CD4-positive, alpha-beta T cell treated with Interleukin-1 beta for 1 hour (primary cell): ENCODE measurements around the gene MEGF11.

Experiments used
- DNase-seq, 2 donors: peaks; one replicate each; pipeline ENCODE4 v3.0.0-alpha.2; 2020 to 2022

The MEGF11 gene

GRCh38 chr15:66110864-66111263 lies 142.7 kb downstream of the MEGF11 start:
- no peak for DNase-seq

DNA sequence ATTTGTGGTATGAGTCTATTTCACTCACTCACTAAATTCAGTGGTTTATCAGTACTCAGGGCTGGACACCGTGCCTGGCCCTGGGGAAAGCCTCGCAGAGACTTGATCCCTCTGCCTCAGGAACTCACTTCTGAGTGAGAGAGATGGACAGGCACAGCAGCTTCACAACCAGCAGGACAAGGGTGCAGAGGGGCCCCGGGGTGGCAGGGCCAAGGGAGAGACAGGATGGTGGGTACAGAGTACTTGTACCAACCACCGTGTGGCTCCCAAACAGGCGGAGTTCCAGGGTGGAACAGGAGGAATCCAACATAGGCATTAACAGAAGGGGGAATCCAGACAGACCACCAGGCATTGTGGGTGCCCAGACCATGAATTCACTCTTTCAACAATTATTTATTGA lies 143.7 kb downstream of the MEGF11 start:
- DNase-seq, result no peak

DNA sequence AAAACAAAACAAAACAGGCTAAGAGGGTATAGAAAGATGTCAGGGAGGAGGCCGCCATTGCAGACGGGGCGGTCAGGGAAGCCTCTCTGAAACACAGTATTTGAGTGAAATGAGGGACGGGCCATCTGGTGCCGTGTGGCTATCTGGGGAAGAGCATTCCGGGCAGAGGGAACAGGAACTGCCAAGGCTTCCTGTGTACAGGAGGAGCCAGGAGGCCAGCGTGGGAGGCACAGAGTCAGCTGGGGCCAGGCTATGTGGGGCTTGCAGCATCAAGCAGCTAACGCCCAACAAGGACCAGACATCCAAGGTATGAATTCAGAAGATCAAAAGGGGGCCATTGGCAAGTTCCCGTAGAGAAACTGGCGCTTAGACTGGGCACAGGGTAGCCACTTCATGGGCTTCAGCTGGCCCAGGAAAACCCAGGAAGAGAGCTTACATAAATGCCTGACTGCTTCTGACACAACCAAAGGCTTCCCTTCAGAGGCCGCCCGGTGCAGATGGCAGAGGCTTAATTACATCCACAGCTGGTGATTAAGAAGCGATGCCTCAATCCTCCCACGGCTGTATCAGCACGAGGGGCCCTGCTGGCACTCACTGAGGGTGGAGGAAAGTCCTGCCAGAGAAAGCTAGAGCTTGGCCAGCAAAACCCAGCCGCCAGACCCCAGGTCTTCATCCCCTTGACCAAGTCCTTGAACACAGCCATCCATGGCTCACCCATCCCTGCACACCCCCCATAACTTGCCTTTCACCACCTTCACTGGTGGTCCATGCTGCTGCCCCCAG lies 144.9 kb downstream of the MEGF11 start:
- DNase-seq, result no peak

- DNase-seq, result no peak
Observed at GRCh38 chr15:66107070-66107469, 146.5 kb downstream of the MEGF11 start.

DNA sequence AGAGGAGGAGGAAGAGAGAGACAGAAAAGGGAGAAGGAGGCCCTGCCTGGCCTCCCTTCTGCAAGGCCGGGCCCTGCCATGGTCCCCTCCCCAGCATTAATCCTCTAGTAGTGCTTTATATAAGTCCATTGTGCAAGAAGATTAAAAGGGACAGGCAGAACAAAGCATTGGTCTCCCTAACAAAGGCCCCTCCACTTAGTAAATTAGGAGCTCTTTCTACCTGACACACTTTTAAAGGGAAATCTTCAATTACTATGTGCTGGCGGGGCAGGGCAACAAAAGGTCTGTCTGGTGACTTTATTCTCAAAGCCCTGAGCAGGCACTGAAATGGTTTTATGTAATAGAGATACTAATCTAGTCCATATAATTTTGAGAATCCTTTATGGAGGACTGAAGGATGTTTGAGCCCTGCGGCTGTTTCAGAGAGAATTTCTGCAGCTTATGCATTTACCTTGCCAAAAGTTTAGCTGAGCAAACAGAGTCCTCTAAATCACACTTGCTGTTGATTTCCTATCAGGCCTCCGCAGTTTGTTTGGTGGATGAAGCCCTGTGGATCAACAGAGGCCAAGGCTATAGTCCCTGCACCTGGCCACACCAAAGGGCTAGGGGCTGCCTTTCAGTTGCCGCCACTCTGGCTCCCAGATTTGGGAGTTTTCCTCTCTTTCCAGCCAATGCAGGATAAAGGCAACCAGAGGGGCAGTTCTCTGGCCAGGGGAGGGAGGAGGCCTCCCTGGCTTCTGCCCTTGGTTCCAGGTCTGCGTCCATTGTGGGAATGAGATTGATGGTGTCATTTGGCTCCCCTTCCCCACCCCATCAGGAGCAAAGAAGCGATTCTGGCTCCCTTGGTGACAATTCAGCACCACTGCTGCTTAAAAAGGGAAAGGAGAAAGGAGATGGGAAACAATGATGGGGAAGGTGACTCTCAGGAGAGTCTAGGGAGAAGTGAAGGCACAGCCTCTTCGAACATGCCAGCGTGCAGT lies 148.0 kb downstream of the MEGF11 start:
- DNase-seq, result no peak

GRCh38 chr15:66103293-66103590 lies 150.3 kb downstream of the MEGF11 start:
- DNase-seq, result no peak

DNA sequence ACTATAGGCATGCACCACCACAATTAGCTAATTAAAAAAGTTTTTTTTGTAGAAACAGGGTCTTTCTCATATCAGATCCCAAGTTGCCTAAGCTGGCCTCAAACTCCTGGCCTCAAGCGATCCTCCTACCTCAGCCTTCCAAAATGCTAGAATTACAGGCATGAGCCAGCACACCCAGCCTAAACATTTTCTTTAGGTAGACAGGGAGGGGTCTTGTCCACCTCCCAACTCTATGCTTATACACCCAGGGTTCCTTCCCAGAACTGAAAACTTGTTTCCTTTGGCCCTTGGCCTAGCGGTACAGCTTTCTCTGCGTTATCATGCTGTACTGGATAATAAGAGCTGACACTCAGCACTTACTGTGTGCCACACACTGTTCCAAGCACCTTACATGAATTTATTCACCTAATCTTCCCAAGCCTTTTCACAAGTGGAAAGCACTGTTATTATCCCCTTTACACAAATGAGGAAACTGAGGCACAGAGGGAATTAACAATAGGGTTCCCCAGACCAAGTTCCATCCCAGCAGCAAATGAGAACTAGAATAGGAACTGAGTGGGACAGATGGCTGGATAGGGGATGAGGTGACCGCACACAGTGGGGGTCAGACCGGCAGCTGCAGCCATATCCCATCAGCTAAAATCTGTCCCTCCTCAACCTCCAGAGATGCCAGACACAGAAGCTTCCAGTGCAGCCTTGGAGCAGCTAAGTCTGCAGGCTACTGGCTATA lies 150.8 kb downstream of the MEGF11 start:
- no peak for DNase-seq

DNA sequence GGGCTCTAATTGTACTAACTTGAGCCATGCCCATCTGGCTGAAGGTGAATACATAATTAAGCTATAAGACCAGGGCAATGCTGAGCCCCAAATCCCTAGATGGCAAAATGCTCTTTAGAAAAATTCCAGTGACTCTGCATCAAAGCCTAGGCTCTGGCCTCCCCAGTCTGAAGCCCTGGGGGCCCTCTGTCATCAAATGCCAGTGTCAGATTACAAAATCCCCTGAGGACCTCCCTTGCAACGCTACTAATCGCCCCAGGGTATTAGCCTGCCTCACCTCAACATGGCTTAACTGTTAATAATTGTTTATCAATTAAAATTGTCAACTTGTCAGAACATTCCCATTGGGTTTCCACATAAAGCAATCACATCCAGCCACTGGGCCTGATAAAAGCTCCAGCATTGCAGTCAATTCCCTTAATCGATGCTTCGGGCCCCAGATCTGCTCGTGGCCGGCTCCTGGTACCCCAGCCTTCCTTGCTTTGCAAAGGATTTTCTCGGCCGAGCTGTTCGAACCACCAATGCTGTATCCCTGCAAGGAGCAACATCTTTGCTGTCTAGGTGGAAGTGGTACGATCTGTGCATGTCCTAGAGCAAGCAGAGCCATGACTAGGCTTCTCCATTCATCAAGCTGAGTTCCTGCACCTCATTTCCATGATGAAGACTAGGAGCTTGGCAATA lies 151.7 kb downstream of the MEGF11 start:
- no peak for DNase-seq

GRCh38 chr15:66100761-66101160 lies 152.8 kb downstream of the MEGF11 start:
- DNase-seq, result no peak

DNA sequence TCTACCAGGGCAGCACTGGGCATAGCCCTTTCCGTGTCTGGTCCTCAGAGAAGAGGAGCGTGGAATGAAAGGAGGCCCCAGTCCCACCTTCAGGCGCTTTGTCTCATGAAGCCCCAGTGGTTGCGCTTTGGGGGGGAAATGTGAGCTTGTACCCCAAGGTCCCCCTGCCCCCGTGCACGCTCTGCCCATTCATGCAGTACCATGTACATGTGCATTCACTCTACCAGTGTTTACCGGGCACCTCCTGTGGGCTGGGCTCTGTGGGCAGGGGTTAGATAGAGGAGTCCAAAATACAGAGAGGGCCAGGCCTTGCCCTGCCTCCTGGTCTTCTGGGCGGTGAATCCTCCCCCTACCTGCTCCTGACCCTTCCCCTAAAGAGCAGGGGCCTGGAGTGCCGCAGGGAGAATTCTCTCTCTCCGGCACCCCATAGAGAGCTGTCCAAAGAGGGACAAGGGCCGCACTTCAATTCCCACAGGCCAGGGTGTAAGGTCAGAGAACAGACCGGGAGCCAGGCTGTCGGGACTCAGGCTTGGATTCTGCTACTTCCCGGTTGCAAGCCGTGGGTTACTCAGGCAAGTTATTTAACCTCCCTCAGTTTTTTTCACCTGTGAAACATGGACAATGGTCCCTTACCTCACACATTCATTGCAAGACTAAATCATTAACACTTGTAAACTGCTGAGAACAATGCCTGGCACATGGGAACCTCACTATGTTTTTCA lies 153.4 kb downstream of the MEGF11 start:
- DNase-seq, result no peak

DNA sequence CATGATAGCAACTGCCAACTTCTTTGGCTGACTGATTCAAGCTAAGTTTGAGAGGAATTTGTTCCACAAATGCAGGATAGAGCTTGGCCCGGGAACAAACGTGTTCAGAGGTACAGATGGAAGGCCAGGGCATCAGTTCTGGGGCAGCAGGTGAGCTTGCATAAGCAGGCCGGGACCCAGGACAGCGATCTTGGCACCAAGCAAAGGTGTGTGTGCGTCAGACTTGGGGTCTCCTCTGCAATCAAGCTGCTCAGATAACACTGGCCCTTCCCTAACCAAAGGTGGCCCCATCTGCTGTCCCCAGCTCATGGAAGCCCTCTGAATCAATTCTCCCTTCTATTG lies 155.6 kb downstream of the MEGF11 start:
- no peak for DNase-seq

DNA sequence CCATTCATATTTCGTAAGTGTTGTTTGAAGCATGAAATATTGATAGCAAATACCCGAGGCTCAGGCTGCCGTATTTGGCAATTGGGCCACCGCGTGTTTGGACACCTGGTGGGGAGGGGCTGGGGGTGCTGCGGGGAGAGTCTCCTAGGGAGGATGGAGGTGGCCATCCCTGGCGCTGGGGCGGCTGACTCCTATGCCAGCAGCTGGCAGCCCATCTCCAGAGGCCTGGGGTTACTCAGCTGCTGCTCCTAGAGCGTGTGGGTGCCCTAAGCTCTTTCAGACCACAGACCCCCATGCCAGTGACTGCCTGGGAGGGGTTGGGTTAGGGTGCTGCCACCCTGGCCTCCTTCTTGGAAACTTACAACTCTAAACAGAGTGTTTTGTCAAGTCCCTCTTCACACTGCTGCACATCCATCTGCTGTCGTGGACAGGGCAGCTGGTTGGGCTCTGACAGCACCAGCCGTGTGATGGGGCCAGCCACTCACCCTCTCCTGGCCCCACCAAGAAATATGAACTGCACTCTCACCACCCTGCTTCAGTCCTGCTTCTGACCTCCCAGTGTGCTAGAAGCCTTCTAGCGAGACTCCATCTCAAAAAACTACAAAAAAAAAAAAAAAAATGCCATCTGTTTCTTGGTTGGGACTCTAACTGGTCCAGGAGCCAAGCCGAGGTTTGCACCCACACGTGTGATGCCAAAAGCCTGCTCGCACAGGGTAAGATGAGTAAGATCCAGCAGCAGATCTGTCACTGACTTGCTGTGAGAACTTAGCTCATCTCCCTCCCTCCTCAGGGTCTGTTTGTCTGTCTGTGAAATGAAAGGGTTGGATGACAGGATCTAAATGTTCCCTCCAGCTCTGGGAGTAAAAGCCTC lies 156.2 kb downstream of the MEGF11 start:
- no peak for DNase-seq

GRCh38 chr15:66096688-66097058 lies 156.9 kb downstream of the MEGF11 start:
- DNase-seq, result no peak

- DNase-seq, result no peak
Observed at GRCh38 chr15:66095871-66096687, 157.5 kb downstream of the MEGF11 start.

GRCh38 chr15:66094331-66094730 lies 159.2 kb downstream of the MEGF11 start:
- DNase-seq, result no peak

DNA sequence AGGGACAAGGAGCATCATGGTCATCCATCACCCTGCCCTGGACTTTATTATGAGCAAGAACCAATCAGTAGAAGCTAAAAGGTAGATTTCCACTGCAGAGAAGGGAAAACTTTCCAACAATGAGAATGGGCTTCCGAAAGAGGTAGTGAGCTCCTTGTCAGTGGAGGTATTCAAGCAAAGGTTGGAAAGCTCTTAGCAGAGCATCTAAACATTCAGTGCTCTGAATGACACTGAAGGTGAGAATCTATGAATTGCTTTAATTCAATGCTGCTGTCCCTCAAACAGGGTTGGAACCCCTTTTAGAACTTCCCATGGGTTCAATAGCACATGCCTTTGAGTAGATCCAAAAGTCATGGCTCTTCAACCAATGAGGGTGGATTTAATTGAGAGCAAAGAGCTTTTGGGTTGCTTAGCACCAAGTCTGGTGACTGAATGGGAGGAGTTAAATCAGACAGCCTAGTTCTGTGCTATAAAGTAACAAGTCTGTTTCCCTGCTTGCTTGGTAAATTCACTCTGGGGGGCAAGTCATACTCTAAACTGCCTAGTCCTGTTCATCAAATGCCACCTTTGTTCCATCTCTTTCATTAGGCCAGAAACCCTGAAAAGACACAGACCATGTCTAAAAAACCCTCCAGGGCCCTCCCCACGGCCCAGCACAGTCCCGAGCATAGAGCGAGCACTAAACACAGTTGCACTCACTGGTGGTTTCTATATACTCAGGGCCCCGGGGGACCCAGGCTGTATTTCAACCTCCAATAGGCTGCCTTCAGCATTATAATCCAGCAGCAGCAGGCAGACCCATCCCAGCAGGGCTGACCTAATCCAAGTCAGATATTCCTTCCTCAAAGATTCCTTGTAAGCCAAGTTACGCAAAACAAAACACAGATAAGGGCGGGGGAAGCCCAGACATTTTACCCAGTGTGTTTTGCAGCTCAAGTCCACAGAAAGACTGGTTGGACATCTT lies 161.2 kb downstream of the MEGF11 start:
- no peak for DNase-seq

- no peak for DNase-seq
Observed at GRCh38 chr15:66089509-66089908, 164.0 kb downstream of the MEGF11 start.

DNA sequence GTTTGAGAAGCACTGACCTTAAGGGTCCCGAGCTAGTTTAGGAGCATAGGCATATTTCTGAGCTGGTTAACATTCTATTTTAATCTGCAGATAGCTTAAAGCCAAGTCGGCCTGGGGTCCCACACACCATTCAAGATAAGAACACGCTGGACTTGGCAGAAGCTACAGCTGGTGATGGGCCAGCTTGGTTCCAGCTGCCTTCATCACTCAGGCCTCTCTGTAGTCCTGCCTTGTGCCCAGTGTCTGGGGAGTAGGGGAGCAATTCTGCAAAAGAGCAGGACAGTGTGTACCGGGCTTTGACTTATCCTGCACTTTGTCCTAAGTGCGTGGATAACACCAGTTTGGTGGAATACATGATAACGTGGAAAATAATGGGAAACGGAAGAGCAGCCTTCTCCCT lies 164.5 kb downstream of the MEGF11 start:
- no peak for DNase-seq

DNA sequence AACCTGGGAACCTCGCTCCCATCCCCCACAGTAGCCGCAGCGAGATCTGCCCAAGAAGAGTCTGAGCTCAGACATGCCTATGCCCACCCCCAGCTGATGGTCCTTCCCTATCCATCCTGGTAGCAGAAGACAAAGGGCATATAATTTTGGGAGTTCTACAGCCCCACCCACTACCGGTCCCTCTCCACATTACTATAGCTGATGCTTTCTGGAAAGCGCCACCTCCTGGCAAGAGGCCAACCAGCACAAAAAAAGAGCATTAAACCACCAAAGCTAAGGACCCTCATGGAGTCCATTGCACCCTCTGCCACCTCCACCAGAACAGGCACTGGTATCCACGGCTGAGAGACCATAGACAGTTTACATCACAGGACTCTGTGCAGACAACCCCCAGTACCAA lies 168.4 kb downstream of the MEGF11 start:
- no peak for DNase-seq
